Measurements from ENCODE around the gene TCF3.

DNA sequence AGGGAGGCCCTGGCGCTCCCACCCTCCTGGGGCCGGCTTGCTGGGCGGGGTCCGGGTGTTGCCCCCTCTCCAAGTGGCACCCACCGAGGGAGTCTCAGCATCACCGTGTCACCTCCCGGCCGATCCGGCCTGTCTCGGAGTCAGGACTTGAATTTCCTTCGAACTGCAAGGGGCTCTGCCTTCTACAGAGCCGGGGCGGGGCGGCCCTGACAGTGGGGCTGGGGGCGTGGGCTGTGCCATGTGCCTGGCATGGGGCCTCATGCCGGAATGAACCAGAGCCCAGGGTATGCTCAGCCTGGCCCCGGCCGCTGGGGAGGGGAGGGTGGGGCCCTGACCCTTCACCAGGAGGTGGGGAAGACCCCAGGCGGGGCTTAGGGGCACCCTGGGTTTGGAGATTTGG is 47.0 kb upstream of the TCF3 start:
- TF ChIP-seq YY1 (IDR thresholded peaks at IDR 0.05; ENCODE audit: insufficient read depth, insufficient read length) = no peak
- no peak for TF ChIP-seq SUZ12 (IDR thresholded peaks at IDR 0.05; ENCODE audit: extremely low read depth, insufficient read depth, insufficient read length)
